Osteoblast (primary cell): ENCODE results near the gene TBCD. TPM values are rescaled to one million over a fixed set of nuclear protein-coding genes. Genes with fewer than 3 reads are reported as not detected.

ENCODE experiments used
- DNase-seq: peaks from one replicate; pipeline ENCODE4 v3.0.0; 2011; ENCODE audit warnings: low spot score, mixed read lengths; ENCODE audit not compliant: insufficient read length; ENCODE audit errors: missing footprints
- H2AFZ ChIP-seq: 2 replicates; pipeline ENCODE4 v1.6.0; 2011; ENCODE audit warnings: mild to moderate bottlenecking, low read length
- H3K27ac ChIP-seq: 2 replicates; pipeline ENCODE4 v1.5.1; 2011; ENCODE audit warnings: mild to moderate bottlenecking, low read depth, low read length, moderate library complexity
- H3K27me3 ChIP-seq: 2 replicates; pipeline ENCODE4 v1.6.0; 2012; ENCODE audit warnings: mild to moderate bottlenecking, control low read depth, inconsistent platforms, low read length, moderate library complexity; ENCODE audit not compliant: insufficient read depth
- H3K36me3 ChIP-seq: 2 replicates; pipeline ENCODE4 v1.5.1; 2011; ENCODE audit warnings: mild to moderate bottlenecking, low read length, control low read depth, moderate library complexity; ENCODE audit not compliant: insufficient read depth
- H3K4me1 ChIP-seq: 2 replicates; pipeline ENCODE4 v1.5.1; 2011; ENCODE audit warnings: mild to moderate bottlenecking, low read length, control low read depth, moderate library complexity; ENCODE audit not compliant: insufficient read depth
- H3K4me2 ChIP-seq: 2 replicates; pipeline ENCODE4 v1.6.0; 2011; ENCODE audit warnings: mild to moderate bottlenecking, low read length; ENCODE audit not compliant: insufficient read depth
- H3K4me3 ChIP-seq: fragments of 200-600 bp; sonication (generic); 3 replicates; pipeline ENCODE4 v1.5.1; 2012; ENCODE audit warnings: mild to moderate bottlenecking, low read length, inconsistent platforms; ENCODE audit not compliant: insufficient read depth
- H3K79me2 ChIP-seq: 2 replicates; pipeline ENCODE4 v1.6.0; 2012; ENCODE audit warnings: mild to moderate bottlenecking, low read length, control low read depth, inconsistent platforms; ENCODE audit not compliant: insufficient read depth
- H3K9me3 ChIP-seq: 2 replicates; pipeline ENCODE4 v1.5.1; 2011; ENCODE audit warnings: low read depth, low read length, control low read depth
- H4K20me1 ChIP-seq: 2 replicates; pipeline ENCODE4 v1.6.0; 2012; ENCODE audit warnings: mild to moderate bottlenecking, low read length, control low read depth; ENCODE audit not compliant: insufficient read depth
- total RNA-seq: library from RNA; depleted of rRNA; stranded (reverse); fragments of >200 nt; gene quantifications from 2 replicates; pipeline ENCODE4 v1.2.3, GENCODE V29; 2012
- TF ChIP-seq, protein P1 (sequence below): IDR thresholded peaks from 2 replicates; pipeline ENCODE4 v1.5.1; 2011; ENCODE audit warnings: mild to moderate bottlenecking, low read depth, low read length, moderate library complexity; ENCODE audit errors: extremely low read depth

Gene TBCD
- 28.0 and 29.0 TPM in 2 replicates for total RNA-seq

DNA sequence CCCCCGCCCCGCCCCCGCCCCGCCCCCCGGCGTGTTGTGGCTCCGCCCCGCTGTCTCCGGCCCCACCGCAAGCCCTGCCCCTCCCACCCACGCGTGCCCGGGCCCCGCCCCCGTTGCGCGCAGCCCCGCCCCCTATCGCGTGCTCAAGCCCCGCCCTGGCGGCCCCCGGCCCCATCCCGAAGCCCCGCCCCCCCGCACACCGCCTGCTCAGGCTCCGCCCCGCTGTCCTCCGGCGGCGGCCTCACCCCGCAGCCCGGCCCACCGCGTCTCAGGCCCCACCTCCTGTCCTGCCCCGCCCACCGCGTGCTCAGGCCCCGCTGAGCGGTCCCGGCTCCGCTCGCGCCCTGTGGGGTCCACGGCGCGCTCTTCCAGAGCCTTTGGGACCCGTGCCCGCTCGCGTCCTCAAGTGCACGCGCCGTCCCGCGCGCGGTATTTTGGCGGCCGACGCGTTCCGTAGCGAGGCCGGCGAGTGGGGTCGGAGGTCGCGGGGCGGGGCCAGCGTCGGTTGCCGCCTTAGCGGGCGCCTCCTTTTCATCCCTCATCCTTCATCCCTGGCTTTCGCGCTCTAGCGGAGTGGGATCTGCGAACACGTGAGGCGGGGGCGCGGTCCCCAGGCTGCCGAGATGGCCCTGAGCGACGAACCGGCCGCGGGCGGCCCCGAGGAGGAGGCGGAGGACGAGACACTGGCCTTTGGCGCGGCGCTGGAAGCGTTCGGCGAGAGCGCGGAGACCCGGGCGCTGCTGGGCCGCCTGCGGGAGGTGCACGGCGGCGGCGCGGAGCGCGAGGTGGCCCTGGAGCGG, at the start of gene TBCD:
TBCD (plus strand) TSS at position 495 of the 800 bp plus-strand sequence; CDS start at position 624, 129 bp downstream.
- peaks cover 36% of the 10 kb centered on the region for H3K79me2 ChIP-seq
- H3K4me2 ChIP-seq: peak within 1 kb of the TSS; percentile 91
- no peaks in the 10 kb centered on the region for H3K9me3 ChIP-seq
- peaks cover 4% of the 10 kb centered on the region for H3K36me3 ChIP-seq
- H3K27ac ChIP-seq: peak within 1 kb of the TSS; percentile 20
- peak within 1 kb of the TSS; percentile 78 for H3K4me3 ChIP-seq
- H3K27me3 ChIP-seq: no peaks in the 10 kb centered on the region
- peaks cover 7% of the 10 kb centered on the region for H3K4me1 ChIP-seq
- peaks cover 11% of the 10 kb centered on the region for H4K20me1 ChIP-seq
- TF ChIP-seq, protein P1, sequence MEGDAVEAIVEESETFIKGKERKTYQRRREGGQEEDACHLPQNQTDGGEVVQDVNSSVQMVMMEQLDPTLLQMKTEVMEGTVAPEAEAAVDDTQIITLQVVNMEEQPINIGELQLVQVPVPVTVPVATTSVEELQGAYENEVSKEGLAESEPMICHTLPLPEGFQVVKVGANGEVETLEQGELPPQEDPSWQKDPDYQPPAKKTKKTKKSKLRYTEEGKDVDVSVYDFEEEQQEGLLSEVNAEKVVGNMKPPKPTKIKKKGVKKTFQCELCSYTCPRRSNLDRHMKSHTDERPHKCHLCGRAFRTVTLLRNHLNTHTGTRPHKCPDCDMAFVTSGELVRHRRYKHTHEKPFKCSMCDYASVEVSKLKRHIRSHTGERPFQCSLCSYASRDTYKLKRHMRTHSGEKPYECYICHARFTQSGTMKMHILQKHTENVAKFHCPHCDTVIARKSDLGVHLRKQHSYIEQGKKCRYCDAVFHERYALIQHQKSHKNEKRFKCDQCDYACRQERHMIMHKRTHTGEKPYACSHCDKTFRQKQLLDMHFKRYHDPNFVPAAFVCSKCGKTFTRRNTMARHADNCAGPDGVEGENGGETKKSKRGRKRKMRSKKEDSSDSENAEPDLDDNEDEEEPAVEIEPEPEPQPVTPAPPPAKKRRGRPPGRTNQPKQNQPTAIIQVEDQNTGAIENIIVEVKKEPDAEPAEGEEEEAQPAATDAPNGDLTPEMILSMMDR: no peak
- DNase-seq: peak; percentile 100
- H2AFZ ChIP-seq: peak within 1 kb of the TSS; percentile 78

DNA sequence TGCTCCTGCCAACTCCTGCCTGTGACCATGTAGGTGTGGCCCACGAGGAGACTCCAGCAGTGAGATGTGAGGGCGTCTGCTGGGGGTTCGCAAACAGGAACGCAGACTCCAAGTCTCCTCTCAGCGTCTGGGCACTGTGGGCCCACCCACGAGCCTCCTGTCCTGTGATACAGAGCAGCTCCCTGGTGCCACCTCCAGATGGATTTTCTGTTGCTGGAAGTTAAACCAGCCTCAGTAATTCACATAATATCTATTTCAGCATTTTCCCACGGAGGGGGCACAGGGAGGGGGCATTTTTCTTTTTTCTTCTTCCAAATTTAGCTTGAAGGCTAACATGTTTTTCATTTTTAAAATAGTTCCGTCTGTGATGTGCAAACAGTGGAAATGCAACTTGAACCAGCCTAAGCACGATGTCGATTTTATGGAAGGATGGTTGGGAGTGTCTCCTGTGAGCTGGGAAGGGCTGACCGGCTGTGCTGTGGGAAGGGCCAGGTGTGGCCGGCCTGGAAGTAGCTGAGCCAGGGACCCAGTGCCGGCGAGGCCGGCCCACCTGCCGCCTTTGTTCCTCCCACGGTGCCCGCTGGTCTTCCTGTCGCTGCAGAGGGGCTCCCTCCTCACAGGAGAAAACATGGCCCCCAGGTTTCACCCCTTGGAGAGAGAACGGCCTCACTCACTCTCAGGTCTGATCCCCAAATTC, 49.5 kb upstream of the TBCD start:
- H3K4me2 ChIP-seq: no peak overlapping the region
- H2AFZ ChIP-seq: no peak overlapping the region
- H3K9me3 ChIP-seq: no peaks in the 10 kb centered on the region
- H3K79me2 ChIP-seq: no peaks in the 10 kb centered on the region
- no peak overlapping the region for H3K4me3 ChIP-seq
- H3K27ac ChIP-seq: no peak overlapping the region
- peaks cover 6% of the 10 kb centered on the region for H4K20me1 ChIP-seq
- peaks cover 3% of the 10 kb centered on the region for H3K27me3 ChIP-seq
- H3K36me3 ChIP-seq: no peaks in the 10 kb centered on the region
- peaks cover 9% of the 10 kb centered on the region for H3K4me1 ChIP-seq
- peak; percentile 90 for DNase-seq
- TF ChIP-seq, protein P1: no peak

DNA sequence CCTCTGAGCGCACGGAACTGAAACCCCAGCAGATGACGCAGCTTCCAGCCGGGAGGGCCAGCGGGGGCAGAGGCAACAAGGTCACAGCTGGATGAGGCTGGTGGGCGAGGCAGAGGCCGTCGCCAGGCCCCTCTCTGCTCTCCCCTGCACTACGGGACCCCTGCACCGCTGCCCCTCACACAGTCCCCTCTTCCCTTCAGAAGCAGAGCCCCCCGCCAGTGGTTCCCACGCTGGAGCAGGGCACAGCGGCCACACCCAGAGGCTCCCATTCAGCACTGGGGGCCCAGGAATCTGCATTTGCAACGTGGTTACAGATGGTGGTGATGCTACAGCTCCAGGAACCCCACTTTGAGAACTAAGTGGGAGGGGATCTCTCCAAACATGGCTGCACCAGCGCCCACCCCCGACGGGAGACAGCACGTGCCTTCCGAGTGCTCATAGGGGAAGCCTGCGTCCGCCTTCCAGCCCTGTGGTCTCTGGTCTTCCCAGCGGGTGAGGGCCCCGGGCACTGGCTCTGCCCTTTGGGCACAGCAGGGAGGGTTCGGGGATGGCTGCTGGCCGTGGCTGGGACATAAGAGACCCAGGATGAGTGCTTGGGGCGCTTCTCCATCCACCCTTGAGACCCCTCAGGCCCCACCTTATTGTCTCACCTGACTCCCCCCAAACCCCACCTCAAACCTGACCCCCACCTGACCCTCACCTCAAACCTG, 48.7 kb upstream of the TBCD start:
- H3K79me2 ChIP-seq: no peaks in the 10 kb centered on the region
- H2AFZ ChIP-seq: no peak overlapping the region
- H3K4me2 ChIP-seq: no peak overlapping the region
- no peak overlapping the region for H3K27ac ChIP-seq
- H3K27me3 ChIP-seq: peaks cover 3% of the 10 kb centered on the region
- peak; percentile 42 for DNase-seq
- TF ChIP-seq, protein P1: no peak
- no peaks in the 10 kb centered on the region for H3K36me3 ChIP-seq
- H3K4me3 ChIP-seq: no peak overlapping the region
- H4K20me1 ChIP-seq: peaks cover 4% of the 10 kb centered on the region
- H3K4me1 ChIP-seq: peaks cover 7% of the 10 kb centered on the region
- H3K9me3 ChIP-seq: no peaks in the 10 kb centered on the region
